Fibroblast of lung (primary cell): ENCODE results near the gene RNF175. TPM values are rescaled to one million over a fixed set of nuclear protein-coding genes. Genes with fewer than 3 reads are reported as not detected.

Source experiments
- DNase-seq, 2 donors: peaks; one replicate each; pipeline versions ENCODE4 v3.0.0 to v3.0.0-alpha.2; 2010; ENCODE audit warnings: low read depth in 2 of 2
- H2AFZ ChIP-seq: 2 replicates; pipeline ENCODE4 v1.5.1; 2012; ENCODE audit warnings: low read length, control low read depth, inconsistent platforms
- H3K27ac ChIP-seq: 2 replicates; pipeline ENCODE4 v1.5.1; 2011; ENCODE audit warnings: low read length, control low read depth; ENCODE audit not compliant: insufficient read depth
- H3K27me3 ChIP-seq: 2 replicates; pipeline ENCODE4 v1.5.1; 2011; ENCODE audit warnings: mild to moderate bottlenecking, low read length; ENCODE audit not compliant: control insufficient read depth, insufficient read depth
- H3K36me3 ChIP-seq: 2 replicates; pipeline ENCODE4 v1.5.1; 2011; ENCODE audit warnings: low read length; ENCODE audit not compliant: control insufficient read depth, insufficient read depth
- H3K4me1 ChIP-seq: 2 replicates; pipeline ENCODE4 v1.5.1; 2011; ENCODE audit warnings: low read length; ENCODE audit not compliant: control insufficient read depth, insufficient read depth; ENCODE audit errors: extremely low read depth
- H3K4me2 ChIP-seq: 2 replicates; pipeline ENCODE4 v1.5.1; 2011; ENCODE audit warnings: low read length, control low read depth; ENCODE audit not compliant: insufficient read depth; ENCODE audit errors: extremely low read depth
- H3K4me3 ChIP-seq, 4 experiments: fragments of 200-600 bp in 1 of 4; sonication (generic) in 1 of 4; replicated peaks in 1 of 4; 2 replicates each; pipeline ENCODE4 v1.5.1; 2011 to 2016; ENCODE audit warnings: low read length in 4 of 4, low read depth in 3 of 4, mild to moderate bottlenecking in 3 of 4, control low read depth in 2 of 4, inconsistent platforms in 1 of 4, mixed read lengths in 1 of 4; ENCODE audit not compliant: insufficient read depth in 1 of 4; ENCODE audit errors: control extremely low read depth in 1 of 4
- H3K79me2 ChIP-seq: 2 replicates; pipeline ENCODE4 v1.5.1; 2012; ENCODE audit warnings: mild to moderate bottlenecking, low read length, inconsistent platforms; ENCODE audit not compliant: control insufficient read depth, insufficient read depth
- H3K9ac ChIP-seq: 2 replicates; pipeline ENCODE4 v1.5.1; 2011; ENCODE audit warnings: mild to moderate bottlenecking, low read length, control low read depth; ENCODE audit not compliant: insufficient read depth
- H3K9me3 ChIP-seq: 2 replicates; pipeline ENCODE4 v1.5.1; 2012; ENCODE audit warnings: low read depth, low read length; ENCODE audit not compliant: control insufficient read depth, insufficient read depth
- H4K20me1 ChIP-seq: 2 replicates; pipeline ENCODE4 v1.5.1; 2011; ENCODE audit warnings: low read length; ENCODE audit not compliant: control insufficient read depth, insufficient read depth; ENCODE audit errors: extremely low read depth
- EZH2 ChIP-seq: IDR thresholded peaks from 2 replicates; pipeline ENCODE4 v1.5.1; 2012; ENCODE audit warnings: low read length, control low read depth, mild to moderate bottlenecking; ENCODE audit errors: missing control alignments
- polyA plus RNA-seq, 2 donors: library from polyadenylated mRNA; depleted of rRNA in 1 of 2; stranded (reverse) in 1 of 2; unstranded in 1 of 2; fragments of >200 nt; gene quantifications; 2 replicates each; pipeline ENCODE4 v1.2.1, GENCODE V29; 2011 to 2012; ENCODE audit warnings: missing spikeins in 1 of 2
- total RNA-seq: library from RNA; depleted of rRNA; stranded (reverse); fragments of >200 nt; gene quantifications from 2 replicates; pipeline ENCODE4 v1.2.1, GENCODE V29; 2014
- TF ChIP-seq, protein P1 (sequence below), 2 donors: IDR thresholded peaks in 1 of 2; conservative IDR thresholded peaks in 1 of 2; 1 replicate in 1 of 2; 2 replicates in 1 of 2; pipeline ENCODE4 v1.5.1; 2011 to 2012; ENCODE audit warnings: low read length in 2 of 2, control low read depth in 1 of 2, inconsistent platforms in 1 of 2, low read depth in 1 of 2, mild to moderate bottlenecking in 1 of 2

RNF175 gene
- total and polyA plus RNA-seq, 2 donors (not counting 1 experiment from before 2014, with no cell fraction given), result not detected

DNA sequence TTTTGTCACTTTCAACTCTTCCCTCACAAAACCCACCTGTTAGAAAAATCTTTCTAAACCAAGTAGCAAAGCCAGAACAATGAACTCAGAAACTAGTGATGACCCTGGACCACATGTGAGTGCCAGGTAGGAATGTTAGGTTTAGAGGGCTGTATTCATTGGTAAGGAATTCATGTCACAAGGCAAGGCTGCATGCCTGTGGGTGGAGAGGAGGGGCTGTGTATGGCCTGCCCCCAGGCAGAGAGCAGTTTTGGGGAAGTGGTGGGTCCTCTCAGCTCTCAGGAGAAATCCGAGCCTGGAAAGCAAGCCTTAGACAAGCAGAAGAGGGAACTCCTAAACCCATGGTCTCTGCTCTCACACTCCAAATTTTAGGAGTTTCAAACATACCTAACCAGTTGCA, 2.4 kb downstream of the RNF175 start:
- TF ChIP-seq, protein P1, sequence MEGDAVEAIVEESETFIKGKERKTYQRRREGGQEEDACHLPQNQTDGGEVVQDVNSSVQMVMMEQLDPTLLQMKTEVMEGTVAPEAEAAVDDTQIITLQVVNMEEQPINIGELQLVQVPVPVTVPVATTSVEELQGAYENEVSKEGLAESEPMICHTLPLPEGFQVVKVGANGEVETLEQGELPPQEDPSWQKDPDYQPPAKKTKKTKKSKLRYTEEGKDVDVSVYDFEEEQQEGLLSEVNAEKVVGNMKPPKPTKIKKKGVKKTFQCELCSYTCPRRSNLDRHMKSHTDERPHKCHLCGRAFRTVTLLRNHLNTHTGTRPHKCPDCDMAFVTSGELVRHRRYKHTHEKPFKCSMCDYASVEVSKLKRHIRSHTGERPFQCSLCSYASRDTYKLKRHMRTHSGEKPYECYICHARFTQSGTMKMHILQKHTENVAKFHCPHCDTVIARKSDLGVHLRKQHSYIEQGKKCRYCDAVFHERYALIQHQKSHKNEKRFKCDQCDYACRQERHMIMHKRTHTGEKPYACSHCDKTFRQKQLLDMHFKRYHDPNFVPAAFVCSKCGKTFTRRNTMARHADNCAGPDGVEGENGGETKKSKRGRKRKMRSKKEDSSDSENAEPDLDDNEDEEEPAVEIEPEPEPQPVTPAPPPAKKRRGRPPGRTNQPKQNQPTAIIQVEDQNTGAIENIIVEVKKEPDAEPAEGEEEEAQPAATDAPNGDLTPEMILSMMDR (conservative IDR thresholded peaks at IDR 0.05 in 1 of 2, IDR thresholded peaks at IDR 0.05 in 1 of 2; ENCODE audit: low read depth in 1 of 2, low read length in 2 of 2), result no peak
- TF ChIP-seq EZH2, result no peak
- peak in 1 of 2 donors; percentile 49 for DNase-seq
- H3K79me2 ChIP-seq, result no peaks in the 10 kb centered on the region

DNA sequence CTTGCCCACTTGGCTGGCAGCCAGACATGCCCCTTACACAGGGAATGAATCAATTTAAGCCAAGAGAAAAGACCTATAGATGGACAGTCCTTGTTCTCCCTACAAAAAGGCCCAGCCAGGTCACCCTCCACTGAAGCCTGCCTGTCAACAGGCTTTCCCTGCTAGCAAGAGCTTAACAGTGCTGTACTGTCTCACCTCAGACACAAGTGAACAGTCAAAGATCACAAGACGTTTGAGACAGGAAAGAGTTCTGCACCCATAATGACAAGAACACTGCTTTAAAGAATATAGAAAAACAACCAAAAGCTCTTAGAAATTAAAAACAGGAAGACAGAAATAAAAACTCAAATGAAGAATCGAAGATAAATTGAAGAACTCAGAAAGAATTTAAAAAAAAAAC, 4.6 kb downstream of the RNF175 start:
- Histone ChIP-seq H3K27me3 (peaks cover 12% of the 10 kb centered on the region), H4K20me1 (no peaks in the 10 kb centered on the region), H3K36me3 (no peaks in the 10 kb centered on the region), H3K79me2 (no peaks in the 10 kb centered on the region), H3K4me1 (no peaks in the 10 kb centered on the region), H3K4me3 (no peak overlapping the region), H2AFZ (no peak overlapping the region), H3K9ac (no peak overlapping the region), H3K9me3 (no peaks in the 10 kb centered on the region), H3K27ac (no peak overlapping the region), H3K4me2 (no peak overlapping the region)
- TF ChIP-seq, protein P1 (conservative IDR thresholded peaks at IDR 0.05 in 1 of 2, IDR thresholded peaks at IDR 0.05 in 1 of 2; ENCODE audit: low read depth in 1 of 2, low read length in 2 of 2), result no peak
- TF ChIP-seq EZH2, result no peak
- no peak for DNase-seq

More for the DNA sequence above, 2.4 kb downstream of the RNF175 start:
- Histone ChIP-seq H3K4me1 (no peaks in the 10 kb centered on the region), H3K27ac (no peak overlapping the region), H3K4me2 (no peak overlapping the region), H3K9ac (no peak overlapping the region), H3K36me3 (no peaks in the 10 kb centered on the region), H4K20me1 (no peaks in the 10 kb centered on the region), H2AFZ (no peak overlapping the region), H3K9me3 (no peaks in the 10 kb centered on the region), H3K27me3 (peaks cover 15% of the 10 kb centered on the region), H3K4me3 (no peak overlapping the region)

DNA sequence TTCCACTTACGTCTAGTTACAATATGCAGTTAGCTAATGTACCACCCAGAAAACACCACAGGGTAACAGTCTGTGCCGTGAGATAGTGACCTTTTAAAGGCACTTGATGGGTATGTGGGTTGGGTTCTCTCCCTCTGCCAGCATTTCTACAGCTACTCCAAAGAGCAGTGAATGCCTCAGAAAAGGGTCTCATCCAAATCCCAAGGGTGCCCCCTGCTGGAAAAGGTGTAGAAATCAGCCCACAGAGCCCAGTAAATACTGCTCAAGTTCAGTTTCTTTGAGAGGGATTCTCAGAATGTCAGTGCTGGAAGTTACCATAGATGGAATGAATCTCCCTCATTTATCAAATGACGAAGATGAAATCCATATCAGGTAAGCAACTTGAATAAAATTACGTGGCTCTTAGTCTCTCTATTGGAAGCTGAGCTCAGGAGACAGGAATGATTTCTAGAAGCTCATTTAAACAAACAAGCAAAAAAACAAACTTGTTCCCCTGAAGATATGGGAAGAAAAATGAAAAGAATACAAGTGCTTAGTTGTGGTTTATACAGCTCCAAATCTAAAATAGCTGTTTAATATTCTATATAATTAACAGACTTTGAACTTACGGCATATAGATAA, 9.5 kb downstream of the RNF175 start:
- TF ChIP-seq, protein P1 (conservative IDR thresholded peaks at IDR 0.05 in 1 of 2, IDR thresholded peaks at IDR 0.05 in 1 of 2; ENCODE audit: low read depth in 1 of 2, low read length in 2 of 2), result peak; percentile 75 to 83
- no peak for TF ChIP-seq EZH2
- Histone ChIP-seq H3K4me3 (no peak overlapping the region), H3K27ac (no peak overlapping the region), H3K79me2 (no peaks in the 10 kb centered on the region), H2AFZ (no peak overlapping the region), H3K27me3 (no peaks in the 10 kb centered on the region), H3K9me3 (no peaks in the 10 kb centered on the region), H3K4me2 (no peak overlapping the region), H3K36me3 (no peaks in the 10 kb centered on the region), H3K9ac (no peak overlapping the region), H3K4me1 (no peaks in the 10 kb centered on the region), H4K20me1 (no peaks in the 10 kb centered on the region)
- DNase-seq, result peak; percentile 62 to 83
